SHP77 (cell line): ENCODE results near the gene TMEM51.

Source experiments
- DNase-seq, 2 experiments: peaks; one replicate each; lab custom pipeline; 2025; lab: John Stamatoyannopoulos, UW

The TMEM51 gene

DNA sequence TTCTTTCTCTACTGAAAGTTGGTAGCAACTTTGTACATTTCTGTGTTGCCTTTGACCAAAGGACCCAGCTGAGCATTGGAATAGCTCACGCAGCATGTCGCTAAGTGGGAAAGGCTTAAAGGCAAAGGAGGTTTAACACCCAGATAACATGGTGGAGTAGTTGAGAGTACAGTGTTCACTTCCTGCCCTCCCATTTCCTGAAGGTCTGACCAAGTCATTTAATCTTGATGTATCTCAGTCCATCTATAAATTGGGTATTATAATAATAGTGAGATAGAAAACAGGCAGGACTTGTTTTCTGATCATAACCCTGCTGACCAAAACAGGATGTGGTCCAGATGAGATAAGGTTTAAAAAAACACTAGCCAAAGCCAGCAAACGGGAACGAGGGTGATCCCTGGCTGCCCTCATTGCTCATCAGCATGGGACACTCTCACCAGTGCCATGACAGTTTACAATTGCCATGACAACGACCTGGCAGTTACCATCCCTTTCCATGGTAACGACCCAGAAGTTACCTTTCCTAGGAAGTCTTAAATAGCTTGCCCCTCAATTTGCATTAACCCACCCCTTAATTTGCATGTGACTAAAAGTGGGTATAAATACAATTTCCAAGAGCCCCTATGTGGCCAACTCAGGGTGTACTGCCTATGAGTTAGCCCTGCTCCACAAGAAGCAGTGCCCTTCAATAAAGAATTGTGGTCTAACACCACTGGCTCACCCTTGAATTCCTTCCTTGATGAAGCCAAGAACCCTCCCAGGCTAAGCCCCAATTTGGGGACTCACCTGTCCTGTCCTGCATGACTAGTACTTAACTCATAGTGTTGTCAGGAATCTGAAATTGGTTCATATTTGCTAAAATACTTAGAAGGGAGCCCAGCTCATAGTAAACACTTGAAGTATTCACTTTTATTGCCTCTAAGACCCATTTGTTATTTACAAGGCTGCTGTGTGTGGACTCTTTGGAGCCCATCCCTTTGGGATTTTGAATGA lies 65.0 kb downstream of the TMEM51 start:
- no peak for DNase-seq

DNA sequence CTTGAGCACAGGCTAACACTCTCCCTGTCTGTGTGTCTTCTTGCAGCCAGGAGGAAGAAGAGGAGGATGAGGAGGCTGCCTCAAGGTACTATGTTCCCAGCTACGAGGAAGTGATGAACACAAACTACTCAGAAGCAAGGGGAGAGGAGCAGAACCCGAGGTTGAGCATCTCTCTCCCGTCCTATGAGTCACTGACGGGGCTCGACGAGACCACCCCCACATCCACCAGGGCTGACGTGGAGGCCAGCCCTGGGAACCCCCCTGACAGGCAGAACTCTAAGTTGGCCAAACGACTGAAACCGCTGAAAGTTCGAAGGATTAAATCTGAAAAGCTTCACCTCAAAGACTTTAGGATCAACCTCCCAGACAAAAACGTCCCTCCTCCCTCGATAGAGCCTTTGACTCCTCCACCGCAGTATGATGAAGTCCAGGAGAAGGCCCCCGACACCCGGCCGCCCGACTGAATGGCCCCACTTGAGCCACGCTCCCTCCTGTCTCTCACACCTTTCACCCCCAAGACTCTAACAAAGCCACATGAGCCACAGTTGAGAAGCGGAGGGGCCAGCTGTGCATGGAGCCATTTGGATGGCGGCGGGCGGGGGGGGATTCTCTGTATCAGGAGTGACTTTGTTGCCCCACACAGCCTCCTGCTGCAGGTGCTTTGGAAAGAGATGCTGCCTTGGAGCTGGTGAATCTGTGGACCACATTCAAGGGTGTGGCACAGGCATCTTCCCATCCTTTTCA lies 65.9 kb downstream of the TMEM51 start:
- no peak for DNase-seq

DNA sequence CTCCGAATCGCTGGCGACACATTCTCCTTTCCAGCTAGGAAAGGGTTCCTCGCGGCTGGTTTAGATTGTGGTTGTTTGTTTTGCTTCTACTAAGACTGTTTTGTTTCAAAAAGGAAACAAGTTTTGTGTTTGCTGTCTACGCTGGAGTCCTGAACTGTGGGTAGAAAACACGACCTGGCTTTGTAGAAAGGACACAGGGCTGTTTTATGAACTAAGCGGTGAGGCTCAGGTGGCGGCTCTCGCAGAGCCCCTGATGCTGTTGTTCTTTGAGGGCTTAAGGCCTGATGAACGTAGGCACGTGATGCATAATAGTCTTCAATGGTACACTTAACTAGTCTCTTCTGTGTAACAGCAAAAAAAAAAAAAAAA lies 66.5 kb downstream of the TMEM51 start:
- DNase-seq, result no peak

DNA sequence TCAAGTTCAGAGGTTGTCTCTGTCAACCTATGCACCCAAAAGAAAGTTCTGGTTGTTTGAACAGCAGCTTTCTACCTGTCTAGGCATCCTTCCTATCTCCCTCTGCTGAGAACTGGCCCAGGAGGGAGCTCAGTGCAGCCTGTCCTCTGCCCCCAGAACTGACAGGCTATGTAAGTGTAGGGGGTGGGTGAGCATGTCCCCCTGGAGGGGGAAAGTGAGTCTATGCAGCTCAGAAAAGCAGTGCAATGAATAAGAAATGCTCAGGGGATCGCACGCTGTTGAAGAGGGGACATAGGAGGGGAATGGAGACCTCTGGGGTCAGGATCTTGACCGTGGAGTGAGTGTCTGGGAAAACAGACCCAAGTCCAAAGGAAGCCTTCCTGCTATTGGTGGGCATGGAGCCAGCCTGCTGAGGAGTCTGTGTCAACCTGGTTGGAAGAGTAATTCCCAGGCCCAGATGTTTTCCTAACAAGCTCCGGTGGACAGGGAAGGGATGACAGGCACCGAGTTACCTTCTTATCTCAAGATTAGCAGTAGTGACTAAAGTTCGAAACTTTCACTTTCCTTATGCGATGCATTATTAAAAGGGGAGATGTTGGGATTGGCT lies 67.4 kb downstream of the TMEM51 start:
- no peak for DNase-seq

DNA sequence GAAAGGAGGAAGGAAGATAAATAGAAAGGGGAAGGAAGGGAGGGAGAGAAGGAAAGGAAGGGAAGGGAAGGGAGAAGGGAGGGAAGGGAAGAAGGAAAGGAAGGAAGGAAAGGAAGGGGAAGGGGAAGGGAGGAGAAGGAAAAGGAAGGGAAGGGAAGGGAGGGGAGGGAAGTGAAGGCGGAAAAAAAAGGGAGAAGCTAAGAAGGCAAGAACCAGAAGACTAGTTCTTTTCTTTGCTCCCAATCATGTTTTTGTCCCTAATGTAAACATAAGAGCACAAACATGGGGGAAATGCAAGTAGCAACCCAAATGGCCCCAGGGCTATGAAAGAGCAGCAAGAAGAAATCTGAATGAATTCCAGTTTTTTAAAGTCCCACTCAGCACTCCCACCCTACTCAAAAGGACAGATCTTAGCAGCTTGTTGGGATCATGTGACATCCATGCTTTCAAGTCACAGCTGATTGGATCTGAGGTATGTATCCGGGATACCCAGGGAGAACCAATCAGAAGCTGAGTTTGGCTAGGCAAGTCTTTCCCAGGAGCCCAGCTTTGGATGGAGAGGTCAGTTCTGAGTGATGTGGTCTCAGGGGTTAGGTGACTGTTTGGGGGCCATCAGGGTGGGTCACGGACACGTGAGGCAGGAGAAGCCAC lies 69.2 kb downstream of the TMEM51 start:
- DNase-seq, result no peak

DNA sequence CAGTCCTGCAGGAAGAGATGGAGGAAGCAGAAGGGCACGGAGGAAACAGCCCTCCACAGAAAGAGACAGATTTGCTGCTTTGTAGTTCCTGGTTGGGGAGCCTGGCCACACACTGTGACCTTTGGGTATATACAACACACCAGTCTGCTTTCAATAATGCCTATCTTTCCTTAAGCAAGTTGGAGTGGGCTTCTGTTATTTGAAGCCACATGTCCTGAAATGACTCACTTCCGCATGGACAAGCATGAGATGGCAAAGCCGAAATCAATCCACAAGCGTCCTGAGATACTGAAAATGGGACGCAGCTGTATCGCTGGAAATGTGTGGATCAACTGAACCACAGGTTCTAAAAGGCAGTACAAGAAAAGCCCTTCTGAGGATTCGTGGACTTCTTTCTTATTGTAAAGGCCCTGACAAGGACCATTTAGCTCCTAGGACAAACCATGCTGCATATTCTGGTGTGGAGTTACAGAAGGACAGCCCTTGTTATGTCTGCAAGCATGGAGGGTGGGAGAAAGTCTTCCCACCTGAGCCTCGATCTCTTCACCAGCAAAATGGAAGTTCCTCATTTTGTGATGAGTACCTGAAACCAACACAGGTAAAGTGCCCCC lies 70.8 kb downstream of the TMEM51 start:
- no peak for DNase-seq

DNA sequence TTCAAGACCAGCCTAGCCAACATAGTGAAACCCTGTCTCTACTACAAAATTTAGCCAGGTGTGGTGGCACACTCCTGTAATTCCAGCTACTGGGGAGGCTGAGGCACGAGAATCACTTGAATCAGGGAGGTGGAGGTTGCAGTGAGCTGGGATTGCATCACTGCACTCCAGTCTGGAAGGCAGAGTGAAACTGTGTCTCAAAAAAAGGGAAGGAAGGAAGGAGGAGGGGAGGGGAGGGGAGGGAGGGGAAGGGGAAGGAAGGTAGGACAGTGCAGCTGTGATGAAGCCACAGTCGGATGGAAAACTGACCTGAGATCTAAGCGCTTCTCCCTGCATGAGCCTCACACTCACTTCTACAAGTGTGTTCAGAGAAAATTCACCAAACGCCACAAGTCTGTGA lies 71.4 kb downstream of the TMEM51 start:
- DNase-seq, result no peak

DNA sequence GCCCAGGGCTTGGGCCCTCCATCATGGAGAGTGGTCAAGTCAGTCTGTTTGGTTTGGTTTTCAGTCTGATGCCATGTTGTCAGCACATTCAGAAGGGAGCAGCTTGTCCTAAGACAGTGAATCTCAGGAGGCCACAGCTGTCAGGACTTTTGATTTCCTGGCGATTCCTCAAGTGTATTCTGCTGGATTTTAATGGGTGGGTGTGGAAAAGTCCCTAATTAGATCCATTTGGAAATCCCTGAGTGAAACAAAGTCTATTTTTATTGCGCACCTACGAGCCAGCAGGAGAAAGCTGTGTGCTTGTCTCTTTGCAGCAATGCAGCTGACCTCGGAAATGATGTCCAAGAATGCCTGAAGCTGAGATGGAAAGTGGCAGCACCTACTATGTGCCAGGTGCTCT lies 71.9 kb downstream of the TMEM51 start:
- DNase-seq, result no peak

DNA sequence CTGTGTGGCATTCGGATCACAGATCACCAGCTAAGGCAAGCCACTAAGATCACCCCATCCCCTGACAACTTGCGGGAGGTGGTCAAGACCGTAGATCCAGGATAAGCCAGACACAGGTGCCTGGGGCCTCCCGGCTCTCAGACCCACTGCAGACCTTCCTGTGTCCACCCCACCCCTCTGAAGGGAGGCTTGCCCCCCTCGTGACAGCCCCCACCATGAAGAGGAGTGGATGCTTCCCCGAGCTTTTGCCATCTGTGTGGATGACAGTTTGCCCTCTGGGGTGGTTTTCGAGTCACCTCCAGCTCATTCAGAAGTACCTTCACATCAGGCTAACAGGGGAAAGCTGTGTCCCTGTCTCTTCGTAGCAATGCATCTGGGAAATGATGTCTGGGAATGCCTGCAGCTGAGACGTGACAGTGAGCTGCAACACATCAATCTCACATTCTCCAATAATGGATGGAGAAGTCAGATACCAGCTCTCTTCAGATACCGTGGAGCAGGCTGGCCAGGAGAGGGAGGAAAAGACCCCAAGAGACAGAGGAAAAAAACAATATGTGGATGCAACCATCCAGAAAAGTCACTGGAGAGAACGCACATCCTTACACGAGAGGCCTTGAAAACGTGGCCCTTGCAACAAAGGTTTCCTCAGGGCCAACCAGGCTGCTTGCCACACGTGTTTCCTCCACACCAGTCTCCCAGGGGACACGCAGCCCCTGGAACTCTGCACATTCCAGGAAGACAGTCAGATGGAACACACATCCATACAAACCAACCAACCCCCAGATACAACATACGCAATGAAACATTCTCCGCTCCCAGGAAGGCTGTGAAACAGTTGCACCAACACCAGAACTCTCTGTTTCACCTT lies 73.1 kb downstream of the TMEM51 start:
- DNase-seq, result no peak

DNA sequence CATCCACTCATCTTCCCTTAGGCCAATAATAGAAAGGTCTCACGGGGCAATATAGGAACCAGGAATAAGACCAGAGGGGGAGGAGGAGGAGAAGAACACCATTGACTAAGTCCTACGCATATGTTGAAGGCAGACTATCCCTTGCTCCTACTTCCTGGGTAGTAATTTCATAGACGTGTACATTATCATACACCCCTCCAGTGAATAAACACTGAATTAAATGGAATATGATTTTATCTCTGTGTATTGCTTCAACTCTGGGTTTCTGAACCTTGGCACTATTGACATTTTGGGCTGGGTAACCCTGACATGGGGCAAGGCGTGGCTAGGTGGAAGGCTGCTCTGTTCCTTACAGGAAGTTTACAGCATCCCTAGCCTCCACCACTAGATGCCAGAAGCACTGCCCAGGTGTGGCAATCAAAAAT lies 76.2 kb downstream of the TMEM51 start:
- no peak for DNase-seq

DNA sequence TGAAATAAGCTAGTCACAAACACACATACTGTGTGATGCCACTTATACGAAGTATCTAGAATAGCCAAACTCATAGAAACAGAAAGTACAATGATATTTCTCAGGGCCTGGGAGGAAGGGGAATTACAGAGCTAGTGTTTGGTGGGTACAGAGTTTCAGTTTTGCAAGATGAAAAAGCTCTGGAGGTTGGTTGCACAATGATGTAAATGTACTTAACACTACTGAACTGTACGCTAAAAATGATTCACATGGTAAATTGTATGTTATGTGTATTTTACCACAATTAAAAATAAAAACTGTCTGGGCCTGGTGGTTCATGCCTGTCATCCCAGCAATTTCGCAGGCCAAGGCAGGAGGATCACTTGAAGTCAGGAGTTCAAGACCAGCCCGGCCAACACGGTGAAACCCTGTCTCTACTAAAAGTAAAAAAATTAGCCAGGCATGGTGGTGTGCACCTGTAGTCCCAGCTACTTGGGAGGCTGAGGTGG lies 78.2 kb downstream of the TMEM51 start:
- DNase-seq, result no peak

DNA sequence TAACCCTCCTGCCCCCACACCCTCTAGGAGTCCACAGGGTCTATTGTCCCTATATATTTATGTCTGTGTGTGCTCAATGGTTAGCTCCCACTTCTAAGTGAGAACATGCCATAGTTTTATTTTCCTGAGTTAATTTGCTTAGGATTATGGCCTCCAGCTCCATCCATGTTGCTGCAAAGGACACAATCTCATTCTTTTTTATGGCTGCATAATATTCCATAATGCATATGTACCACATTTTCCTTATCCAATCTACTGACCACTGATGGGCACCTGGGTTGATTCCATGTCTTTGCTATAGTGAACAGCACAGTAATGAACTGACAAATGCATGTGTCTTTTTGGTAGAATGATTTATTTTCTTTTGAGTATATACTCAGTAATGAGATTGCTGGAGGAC lies 80.1 kb downstream of the TMEM51 start:
- DNase-seq, result no peak

DNA sequence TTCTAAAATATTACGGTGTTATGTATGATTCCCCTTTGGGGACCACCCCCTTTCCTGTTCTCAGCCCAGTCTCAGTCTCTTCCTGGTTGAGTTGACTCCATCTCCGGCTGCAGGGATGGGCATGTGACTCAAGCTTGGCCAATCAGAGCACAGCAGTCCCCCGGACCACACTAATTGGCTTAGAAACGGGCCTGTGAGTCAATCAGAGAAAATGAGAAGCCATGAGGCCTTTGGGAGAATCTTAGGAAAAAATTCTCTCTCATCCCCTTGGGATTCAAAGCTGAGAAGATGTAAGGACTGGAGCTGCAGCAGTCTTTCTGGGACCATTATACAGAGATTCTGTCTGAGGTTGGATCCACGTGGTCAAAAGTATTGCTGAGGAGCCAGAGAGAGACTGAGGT lies 82.8 kb downstream of the TMEM51 start:
- no peak for DNase-seq

DNA sequence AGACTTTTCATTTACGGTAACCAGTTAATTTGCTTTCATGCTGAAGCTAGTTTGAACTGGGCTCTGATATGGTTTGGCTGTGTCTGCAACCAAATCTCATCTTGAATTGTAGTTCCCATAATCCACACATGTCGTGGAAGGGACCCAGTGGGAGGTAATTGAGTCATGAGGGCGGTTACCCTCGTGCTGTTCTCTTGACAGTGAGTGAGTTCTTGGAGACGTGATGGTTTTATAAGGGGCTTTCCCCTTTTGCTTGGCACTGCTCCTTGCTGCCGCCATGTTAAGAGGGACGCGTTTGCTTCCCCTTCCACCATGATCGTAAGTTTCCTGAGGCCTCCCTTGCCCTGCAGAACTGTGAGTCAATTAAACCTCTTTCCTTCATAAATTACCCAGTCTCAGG lies 83.2 kb downstream of the TMEM51 start:
- DNase-seq, result no peak

DNA sequence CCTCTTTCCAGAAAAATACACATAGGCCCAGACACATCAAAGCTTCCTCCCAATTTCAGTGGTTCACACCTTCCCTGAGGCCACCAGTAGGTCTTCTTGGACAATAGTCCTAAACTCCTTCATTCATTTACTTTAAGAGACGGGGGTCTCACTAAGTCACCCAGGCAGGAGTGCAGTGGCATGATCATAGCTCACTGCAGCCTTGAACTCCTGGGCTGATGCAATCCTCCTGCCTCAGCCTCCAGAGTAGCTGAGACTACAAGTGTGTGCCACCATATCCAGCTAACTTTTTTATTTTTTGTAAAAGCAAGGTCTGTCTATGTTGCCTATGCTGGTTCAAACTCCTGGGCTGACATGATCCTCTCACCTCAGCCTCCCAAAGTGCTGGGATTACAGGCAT lies 85.2 kb downstream of the TMEM51 start:
- no peak for DNase-seq

DNA sequence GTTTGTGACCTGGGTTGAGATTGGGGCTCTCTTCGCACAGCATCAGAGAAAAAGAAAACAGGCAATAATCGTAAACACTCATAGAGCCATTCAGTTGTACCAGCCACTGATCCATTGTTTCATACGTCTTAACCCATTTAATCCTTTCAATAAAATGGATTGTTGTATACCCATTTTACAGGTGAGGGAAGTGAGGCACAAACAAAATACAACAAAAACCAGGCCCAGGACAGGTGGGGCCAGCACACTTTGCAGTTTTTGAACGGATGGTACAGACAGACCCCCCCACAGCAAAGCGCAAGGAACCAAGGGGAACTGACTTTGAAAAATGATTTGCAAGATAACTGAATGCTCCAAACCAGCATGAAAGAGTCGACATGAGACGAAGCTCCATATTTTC lies 89.2 kb downstream of the TMEM51 start:
- no peak for DNase-seq

DNA sequence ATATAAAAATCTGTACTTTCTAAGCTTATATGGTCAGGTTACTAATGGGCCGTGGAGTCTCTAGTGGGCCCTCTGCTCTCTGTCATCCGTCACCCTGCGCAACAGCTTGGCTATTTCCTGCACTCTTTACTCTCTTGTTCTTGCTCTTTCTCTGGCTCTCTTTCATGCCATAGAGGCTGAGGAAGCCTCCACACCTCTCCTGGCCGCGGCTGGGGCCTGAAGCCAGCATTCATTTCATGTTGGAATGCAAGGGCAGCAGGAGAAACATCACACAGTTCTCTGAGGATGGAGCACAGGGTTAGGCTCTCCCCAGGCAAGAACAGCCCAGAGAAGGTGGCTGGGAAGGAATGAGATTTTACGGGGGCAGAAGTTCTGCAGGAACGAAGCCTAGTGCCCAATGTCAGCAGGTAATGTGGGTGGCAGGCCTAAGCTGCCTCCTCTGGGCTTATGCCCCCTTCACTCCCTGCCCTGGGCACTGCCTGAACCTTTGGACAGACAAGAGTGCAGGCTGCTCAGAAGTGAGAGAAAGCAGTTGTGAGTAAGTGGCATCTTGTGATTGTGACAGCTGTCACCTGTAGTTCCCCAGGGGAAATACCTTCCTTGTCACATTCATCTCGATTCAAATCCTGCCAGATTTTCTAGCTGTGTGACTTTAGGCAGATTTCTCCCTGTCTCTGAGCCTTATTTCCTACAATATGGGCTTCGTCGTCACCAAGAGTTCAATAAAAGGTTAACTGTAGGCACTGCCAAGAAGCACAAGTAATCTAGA lies 89.9 kb downstream of the TMEM51 start:
- DNase-seq, result no peak

DNA sequence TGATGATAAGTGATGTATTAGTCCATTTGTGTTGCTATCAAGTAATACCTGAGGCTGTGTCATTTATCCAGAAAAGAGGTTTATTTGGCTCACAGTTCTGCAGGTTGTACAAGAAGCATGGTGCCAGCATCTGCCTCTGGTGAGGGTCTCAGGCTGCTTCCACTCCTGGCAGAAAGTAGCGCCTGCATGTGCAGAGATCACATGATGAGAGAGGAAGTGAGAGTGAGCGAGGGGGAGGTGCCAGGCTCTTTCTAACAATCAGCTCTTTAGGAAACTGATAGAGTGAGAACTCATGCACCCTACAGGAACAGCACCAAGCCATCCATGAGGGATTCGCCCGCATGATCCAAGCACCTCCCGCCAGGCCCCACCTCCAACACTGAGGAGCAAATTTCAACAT lies 91.3 kb downstream of the TMEM51 start:
- no peak for DNase-seq

DNA sequence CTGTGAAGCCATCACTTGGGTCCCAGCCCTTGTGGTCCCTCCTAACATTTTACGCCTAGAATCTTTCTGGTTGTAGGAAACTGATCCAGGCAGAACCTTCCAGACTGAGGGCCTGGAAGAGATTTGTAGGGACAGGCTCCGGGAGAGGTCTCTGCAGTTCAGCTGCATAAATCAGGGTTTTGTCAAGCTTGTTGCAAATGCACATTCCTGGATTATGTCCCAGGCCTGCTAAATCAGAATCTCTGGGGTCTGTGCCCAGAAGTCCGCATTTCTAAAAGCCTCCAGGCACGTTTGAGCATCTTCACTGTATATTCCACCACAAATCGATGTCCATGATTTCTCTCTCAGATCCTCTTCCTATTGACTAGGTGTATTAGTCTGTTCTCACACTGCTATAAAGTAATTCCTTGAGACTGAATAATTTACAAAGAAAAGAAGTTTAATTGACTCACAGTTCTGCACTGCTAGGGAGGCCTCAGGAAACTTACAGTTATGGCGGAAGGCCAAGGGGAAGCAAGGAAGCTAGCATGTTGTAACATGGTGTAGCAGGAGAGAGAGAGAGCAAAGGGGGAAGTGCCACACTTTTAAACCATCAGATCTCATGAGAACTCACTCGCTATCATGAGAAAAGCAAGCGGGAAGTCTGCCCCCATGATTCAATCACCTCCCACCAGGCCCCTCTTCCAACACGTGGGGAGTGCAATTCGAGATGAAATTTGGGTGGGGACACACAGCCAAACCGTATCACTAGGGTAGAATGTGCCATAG lies 92.2 kb downstream of the TMEM51 start:
- no peak for DNase-seq
